Measurements from ENCODE around the gene SRP9.
"Not testable (repeated sequence)": the region's sequence is repeated elsewhere in the genome, so short reads cannot be mapped to it uniquely, and the experiment has no call there.

- not testable (repeated sequence) for TF ChIP-seq POLR2A, CTCF (IDR thresholded peaks at IDR 0.05)
Measured at GRCh38 chr1:225759972-225760371, 17.7 kb upstream of the SRP9 start.
